ENCODE measurements around the gene ZEB2. TPM values are rescaled to one million over a fixed set of nuclear protein-coding genes. Genes with fewer than 3 reads are reported as not detected.

The ZEB2 gene
- total and polyA plus RNA-seq, 2 of the 8 experiments (the other 6 are each of a cell fraction or from before 2014, with no cell fraction given): 0.38 TPM; not detected in 1

DNA sequence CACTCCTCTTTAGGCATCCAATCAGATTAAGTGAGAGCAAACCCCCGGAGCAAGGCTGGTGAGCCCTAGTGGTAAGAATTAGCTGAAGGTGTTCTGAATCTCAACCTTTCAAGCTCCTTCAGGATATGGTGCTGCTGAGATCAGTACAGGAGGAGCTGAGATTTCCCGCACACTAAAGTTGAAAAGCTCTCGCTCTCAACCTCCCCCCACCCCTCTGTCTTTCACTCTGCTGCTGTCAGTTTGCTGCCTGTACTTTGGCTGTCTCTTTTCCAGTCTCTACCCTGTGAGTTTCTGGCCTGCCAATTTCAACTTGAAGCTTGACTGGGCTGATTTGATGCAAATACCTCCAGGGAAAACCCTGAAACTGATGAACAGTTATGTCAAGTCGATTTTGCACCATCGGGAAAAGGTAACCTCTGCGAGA is 15.7 kb downstream of the ZEB2 start (continued):
- TF ChIP-seq, protein P1, sequence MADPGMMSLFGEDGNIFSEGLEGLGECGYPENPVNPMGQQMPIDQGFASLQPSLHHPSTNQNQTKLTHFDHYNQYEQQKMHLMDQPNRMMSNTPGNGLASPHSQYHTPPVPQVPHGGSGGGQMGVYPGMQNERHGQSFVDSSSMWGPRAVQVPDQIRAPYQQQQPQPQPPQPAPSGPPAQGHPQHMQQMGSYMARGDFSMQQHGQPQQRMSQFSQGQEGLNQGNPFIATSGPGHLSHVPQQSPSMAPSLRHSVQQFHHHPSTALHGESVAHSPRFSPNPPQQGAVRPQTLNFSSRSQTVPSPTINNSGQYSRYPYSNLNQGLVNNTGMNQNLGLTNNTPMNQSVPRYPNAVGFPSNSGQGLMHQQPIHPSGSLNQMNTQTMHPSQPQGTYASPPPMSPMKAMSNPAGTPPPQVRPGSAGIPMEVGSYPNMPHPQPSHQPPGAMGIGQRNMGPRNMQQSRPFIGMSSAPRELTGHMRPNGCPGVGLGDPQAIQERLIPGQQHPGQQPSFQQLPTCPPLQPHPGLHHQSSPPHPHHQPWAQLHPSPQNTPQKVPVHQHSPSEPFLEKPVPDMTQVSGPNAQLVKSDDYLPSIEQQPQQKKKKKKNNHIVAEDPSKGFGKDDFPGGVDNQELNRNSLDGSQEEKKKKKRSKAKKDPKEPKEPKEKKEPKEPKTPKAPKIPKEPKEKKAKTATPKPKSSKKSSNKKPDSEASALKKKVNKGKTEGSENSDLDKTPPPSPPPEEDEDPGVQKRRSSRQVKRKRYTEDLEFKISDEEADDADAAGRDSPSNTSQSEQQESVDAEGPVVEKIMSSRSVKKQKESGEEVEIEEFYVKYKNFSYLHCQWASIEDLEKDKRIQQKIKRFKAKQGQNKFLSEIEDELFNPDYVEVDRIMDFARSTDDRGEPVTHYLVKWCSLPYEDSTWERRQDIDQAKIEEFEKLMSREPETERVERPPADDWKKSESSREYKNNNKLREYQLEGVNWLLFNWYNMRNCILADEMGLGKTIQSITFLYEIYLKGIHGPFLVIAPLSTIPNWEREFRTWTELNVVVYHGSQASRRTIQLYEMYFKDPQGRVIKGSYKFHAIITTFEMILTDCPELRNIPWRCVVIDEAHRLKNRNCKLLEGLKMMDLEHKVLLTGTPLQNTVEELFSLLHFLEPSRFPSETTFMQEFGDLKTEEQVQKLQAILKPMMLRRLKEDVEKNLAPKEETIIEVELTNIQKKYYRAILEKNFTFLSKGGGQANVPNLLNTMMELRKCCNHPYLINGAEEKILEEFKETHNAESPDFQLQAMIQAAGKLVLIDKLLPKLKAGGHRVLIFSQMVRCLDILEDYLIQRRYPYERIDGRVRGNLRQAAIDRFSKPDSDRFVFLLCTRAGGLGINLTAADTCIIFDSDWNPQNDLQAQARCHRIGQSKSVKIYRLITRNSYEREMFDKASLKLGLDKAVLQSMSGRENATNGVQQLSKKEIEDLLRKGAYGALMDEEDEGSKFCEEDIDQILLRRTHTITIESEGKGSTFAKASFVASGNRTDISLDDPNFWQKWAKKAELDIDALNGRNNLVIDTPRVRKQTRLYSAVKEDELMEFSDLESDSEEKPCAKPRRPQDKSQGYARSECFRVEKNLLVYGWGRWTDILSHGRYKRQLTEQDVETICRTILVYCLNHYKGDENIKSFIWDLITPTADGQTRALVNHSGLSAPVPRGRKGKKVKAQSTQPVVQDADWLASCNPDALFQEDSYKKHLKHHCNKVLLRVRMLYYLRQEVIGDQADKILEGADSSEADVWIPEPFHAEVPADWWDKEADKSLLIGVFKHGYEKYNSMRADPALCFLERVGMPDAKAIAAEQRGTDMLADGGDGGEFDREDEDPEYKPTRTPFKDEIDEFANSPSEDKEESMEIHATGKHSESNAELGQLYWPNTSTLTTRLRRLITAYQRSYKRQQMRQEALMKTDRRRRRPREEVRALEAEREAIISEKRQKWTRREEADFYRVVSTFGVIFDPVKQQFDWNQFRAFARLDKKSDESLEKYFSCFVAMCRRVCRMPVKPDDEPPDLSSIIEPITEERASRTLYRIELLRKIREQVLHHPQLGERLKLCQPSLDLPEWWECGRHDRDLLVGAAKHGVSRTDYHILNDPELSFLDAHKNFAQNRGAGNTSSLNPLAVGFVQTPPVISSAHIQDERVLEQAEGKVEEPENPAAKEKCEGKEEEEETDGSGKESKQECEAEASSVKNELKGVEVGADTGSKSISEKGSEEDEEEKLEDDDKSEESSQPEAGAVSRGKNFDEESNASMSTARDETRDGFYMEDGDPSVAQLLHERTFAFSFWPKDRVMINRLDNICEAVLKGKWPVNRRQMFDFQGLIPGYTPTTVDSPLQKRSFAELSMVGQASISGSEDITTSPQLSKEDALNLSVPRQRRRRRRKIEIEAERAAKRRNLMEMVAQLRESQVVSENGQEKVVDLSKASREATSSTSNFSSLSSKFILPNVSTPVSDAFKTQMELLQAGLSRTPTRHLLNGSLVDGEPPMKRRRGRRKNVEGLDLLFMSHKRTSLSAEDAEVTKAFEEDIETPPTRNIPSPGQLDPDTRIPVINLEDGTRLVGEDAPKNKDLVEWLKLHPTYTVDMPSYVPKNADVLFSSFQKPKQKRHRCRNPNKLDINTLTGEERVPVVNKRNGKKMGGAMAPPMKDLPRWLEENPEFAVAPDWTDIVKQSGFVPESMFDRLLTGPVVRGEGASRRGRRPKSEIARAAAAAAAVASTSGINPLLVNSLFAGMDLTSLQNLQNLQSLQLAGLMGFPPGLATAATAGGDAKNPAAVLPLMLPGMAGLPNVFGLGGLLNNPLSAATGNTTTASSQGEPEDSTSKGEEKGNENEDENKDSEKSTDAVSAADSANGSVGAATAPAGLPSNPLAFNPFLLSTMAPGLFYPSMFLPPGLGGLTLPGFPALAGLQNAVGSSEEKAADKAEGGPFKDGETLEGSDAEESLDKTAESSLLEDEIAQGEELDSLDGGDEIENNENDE (IDR thresholded peaks at IDR 0.05; ENCODE audit: insufficient replicate concordance, low read length): no peak
- no peak for TF ChIP-seq YY1 (IDR thresholded peaks at IDR 0.05; ENCODE audit: low read depth, low read length)
- TF ChIP-seq RAD21 (IDR thresholded peaks at IDR 0.05 in 1 of 2, conservative IDR thresholded peaks at IDR 0.05 in 1 of 2; ENCODE audit: low read depth in 2 of 2, low read length in 2 of 2): peak; percentile 29 to 48; a peak in 3 of 4 replicates
- TF ChIP-seq, protein P2, sequence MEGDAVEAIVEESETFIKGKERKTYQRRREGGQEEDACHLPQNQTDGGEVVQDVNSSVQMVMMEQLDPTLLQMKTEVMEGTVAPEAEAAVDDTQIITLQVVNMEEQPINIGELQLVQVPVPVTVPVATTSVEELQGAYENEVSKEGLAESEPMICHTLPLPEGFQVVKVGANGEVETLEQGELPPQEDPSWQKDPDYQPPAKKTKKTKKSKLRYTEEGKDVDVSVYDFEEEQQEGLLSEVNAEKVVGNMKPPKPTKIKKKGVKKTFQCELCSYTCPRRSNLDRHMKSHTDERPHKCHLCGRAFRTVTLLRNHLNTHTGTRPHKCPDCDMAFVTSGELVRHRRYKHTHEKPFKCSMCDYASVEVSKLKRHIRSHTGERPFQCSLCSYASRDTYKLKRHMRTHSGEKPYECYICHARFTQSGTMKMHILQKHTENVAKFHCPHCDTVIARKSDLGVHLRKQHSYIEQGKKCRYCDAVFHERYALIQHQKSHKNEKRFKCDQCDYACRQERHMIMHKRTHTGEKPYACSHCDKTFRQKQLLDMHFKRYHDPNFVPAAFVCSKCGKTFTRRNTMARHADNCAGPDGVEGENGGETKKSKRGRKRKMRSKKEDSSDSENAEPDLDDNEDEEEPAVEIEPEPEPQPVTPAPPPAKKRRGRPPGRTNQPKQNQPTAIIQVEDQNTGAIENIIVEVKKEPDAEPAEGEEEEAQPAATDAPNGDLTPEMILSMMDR (IDR thresholded peaks at IDR 0.05; ENCODE audit: control extremely low read depth in 1 of 3, insufficient read depth in 1 of 3, low read depth in 1 of 3, low read length in 3 of 3): peak in 2 of 3 experiments; percentile 35 to 57; a peak in 3 of 4 replicates
- no peak for TF ChIP-seq SIN3A (conservative IDR thresholded peaks at IDR 0.05 in 1 of 2, IDR thresholded peaks at IDR 0.05 in 1 of 2; ENCODE audit: low read depth in 1 of 2, low read length in 2 of 2)
- TF ChIP-seq CBX8 (IDR thresholded peaks at IDR 0.05; ENCODE audit: borderline replicate concordance, low read depth, low read length): no peak
- no peak for TF ChIP-seq BRCA1 (IDR thresholded peaks at IDR 0.05; ENCODE audit: low read depth, low read length)
